Measurements from ENCODE around the gene CDH13.

The CDH13 gene

DNA sequence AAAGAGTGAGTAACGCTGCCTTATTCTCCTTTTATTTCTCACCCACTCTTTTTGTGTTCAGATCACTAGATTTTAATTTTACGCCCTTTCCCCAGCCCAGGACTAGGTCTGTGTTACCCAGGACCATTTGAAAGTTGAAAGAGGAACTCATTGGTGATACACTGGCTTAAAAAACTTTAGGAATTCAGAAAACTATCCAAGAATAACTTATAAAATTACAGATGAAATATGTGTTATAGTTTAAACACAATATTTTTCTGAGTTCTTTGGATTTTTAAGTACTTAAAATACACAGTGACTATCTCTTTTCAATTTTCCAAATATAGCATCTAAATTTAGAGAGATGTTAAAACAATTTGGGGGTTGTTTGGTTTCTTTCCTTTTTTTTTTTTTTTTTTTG, 385.2 kb downstream of the CDH13 start:
- no peak overlapping the region for H2AFZ ChIP-seq (ENCODE audit: low read depth, low read length)
- H3K4me2 ChIP-seq (ENCODE audit: insufficient read depth, low read length) = no peak overlapping the region
- H3K79me2 ChIP-seq (ENCODE audit: insufficient read depth, low read length) = no peaks in the 10 kb centered on the region
- H3K27me3 ChIP-seq (ENCODE audit: insufficient read depth, low read length, poor library complexity) = no peaks in the 10 kb centered on the region
- no peak for ATAC-seq (ENCODE audit: insufficient read depth, low read depth)
- DNase-seq = no peak
- TF ChIP-seq EZH2 (IDR thresholded peaks at IDR 0.05; ENCODE audit: borderline replicate concordance, low read depth, low read length, severe bottlenecking) (no peak), CTCF (IDR thresholded peaks at IDR 0.05; ENCODE audit: borderline replicate concordance, extremely low read depth, low read length, poor library complexity, severe bottlenecking) (no peak)
- H3K4me3 ChIP-seq (ENCODE audit: low read depth in 1 of 2, low read length in 2 of 2) = no peak overlapping the region
- H3K9ac ChIP-seq (ENCODE audit: low read depth, low read length) = no peak overlapping the region
- H4K20me1 ChIP-seq (ENCODE audit: insufficient read depth, low read length) = no peaks in the 10 kb centered on the region
- no peaks in the 10 kb centered on the region for H3K36me3 ChIP-seq (ENCODE audit: insufficient read depth, low read length)
- no peak overlapping the region for H3K27ac ChIP-seq (ENCODE audit: low read length)
- no peaks in the 10 kb centered on the region for H3K4me1 ChIP-seq (ENCODE audit: insufficient read depth, low read length)
- no peaks in the 10 kb centered on the region for H3K9me3 ChIP-seq (ENCODE audit: insufficient read depth, low read length, severe bottlenecking)

DNA sequence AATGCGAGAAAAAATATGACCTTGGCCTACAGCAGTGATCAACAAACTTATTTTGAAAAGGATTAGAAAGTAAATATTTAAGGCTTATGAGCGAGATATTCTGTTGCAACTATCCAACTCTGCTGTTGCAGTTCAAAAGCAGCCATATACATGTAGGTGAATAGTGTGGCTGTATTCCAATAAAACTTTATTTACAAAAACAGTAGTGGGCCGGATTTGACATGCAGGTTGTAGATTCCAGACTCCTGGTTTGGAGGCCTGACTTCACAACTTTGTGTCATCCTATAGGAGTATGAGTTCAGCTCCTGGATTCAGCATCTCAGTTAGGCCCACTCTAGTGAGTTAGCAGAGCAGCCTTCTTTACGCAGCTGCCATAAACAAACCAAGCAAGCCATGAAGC, 386.3 kb downstream of the CDH13 start:
- no peak for DNase-seq
- TF ChIP-seq CTCF (IDR thresholded peaks at IDR 0.05; ENCODE audit: borderline replicate concordance, extremely low read depth, low read length, poor library complexity, severe bottlenecking) = no peak
- TF ChIP-seq EZH2 (IDR thresholded peaks at IDR 0.05; ENCODE audit: borderline replicate concordance, low read depth, low read length, severe bottlenecking) = no peak
- no peaks in the 10 kb centered on the region for H3K36me3 ChIP-seq (ENCODE audit: insufficient read depth, low read length)
- no peaks in the 10 kb centered on the region for H3K9me3 ChIP-seq (ENCODE audit: insufficient read depth, low read length, severe bottlenecking)
- no peak overlapping the region for H2AFZ ChIP-seq (ENCODE audit: low read depth, low read length)
- H3K27me3 ChIP-seq (ENCODE audit: insufficient read depth, low read length, poor library complexity) = no peaks in the 10 kb centered on the region
- no peaks in the 10 kb centered on the region for H3K79me2 ChIP-seq (ENCODE audit: insufficient read depth, low read length)
- H3K4me3 ChIP-seq (ENCODE audit: low read depth in 1 of 2, low read length in 2 of 2) = no peak overlapping the region
- no peak overlapping the region for H3K9ac ChIP-seq (ENCODE audit: low read depth, low read length)
- no peak overlapping the region for H3K4me2 ChIP-seq (ENCODE audit: insufficient read depth, low read length)
- no peaks in the 10 kb centered on the region for H4K20me1 ChIP-seq (ENCODE audit: insufficient read depth, low read length)
- no peaks in the 10 kb centered on the region for H3K4me1 ChIP-seq (ENCODE audit: insufficient read depth, low read length)
- ATAC-seq (ENCODE audit: insufficient read depth, low read depth) = no peak
- no peak overlapping the region for H3K27ac ChIP-seq (ENCODE audit: low read length)

- Histone ChIP-seq H3K4me3 (ENCODE audit: low read depth in 1 of 2, low read length in 2 of 2) (no peak overlapping the region), H3K9me3 (ENCODE audit: insufficient read depth, low read length, severe bottlenecking) (no peaks in the 10 kb centered on the region), H4K20me1 (ENCODE audit: insufficient read depth, low read length) (no peaks in the 10 kb centered on the region), H3K4me1 (ENCODE audit: insufficient read depth, low read length) (no peaks in the 10 kb centered on the region), H3K36me3 (ENCODE audit: insufficient read depth, low read length) (no peaks in the 10 kb centered on the region), H3K9ac (ENCODE audit: low read depth, low read length) (no peak overlapping the region), H2AFZ (ENCODE audit: low read depth, low read length) (no peak overlapping the region), H3K4me2 (ENCODE audit: insufficient read depth, low read length) (no peak overlapping the region), H3K27ac (ENCODE audit: low read length) (no peak overlapping the region), H3K79me2 (ENCODE audit: insufficient read depth, low read length) (no peaks in the 10 kb centered on the region), H3K27me3 (ENCODE audit: insufficient read depth, low read length, poor library complexity) (no peaks in the 10 kb centered on the region)
- ATAC-seq (ENCODE audit: insufficient read depth, low read depth) (no peak), DNase-seq (no peak)
- TF ChIP-seq CTCF (IDR thresholded peaks at IDR 0.05; ENCODE audit: borderline replicate concordance, extremely low read depth, low read length, poor library complexity, severe bottlenecking) = no peak
- no peak for TF ChIP-seq EZH2 (IDR thresholded peaks at IDR 0.05; ENCODE audit: borderline replicate concordance, low read depth, low read length, severe bottlenecking)
These were observed 393.2 kb downstream of the CDH13 start for GRCh38 chr16:83019963-83020362.

DNA sequence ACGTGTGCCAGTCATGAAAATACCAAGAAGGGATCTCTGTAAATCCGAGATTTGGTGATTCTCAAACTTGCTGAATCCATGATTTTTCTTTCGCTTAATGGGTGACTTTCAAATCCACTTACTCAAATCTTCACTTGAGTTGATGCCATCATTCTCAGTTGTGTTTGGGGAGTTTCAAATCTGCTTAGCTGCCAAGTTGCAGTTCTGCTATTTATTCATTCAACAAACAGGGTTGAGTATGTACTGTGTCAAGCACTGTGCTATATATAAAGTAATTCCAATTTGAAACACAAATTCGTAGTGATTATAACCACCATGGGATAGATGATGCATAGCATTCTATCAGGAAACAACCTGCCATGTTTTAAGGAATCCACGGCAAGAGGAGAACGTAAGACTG, 394.3 kb downstream of the CDH13 start:
- Histone ChIP-seq H3K9ac (ENCODE audit: low read depth, low read length) (no peak overlapping the region), H3K9me3 (ENCODE audit: insufficient read depth, low read length, severe bottlenecking) (no peaks in the 10 kb centered on the region), H3K4me3 (ENCODE audit: low read depth in 1 of 2, low read length in 2 of 2) (no peak overlapping the region), H3K4me1 (ENCODE audit: insufficient read depth, low read length) (no peaks in the 10 kb centered on the region), H3K27ac (ENCODE audit: low read length) (no peak overlapping the region), H3K36me3 (ENCODE audit: insufficient read depth, low read length) (no peaks in the 10 kb centered on the region), H3K79me2 (ENCODE audit: insufficient read depth, low read length) (no peaks in the 10 kb centered on the region), H2AFZ (ENCODE audit: low read depth, low read length) (no peak overlapping the region), H3K27me3 (ENCODE audit: insufficient read depth, low read length, poor library complexity) (no peaks in the 10 kb centered on the region), H3K4me2 (ENCODE audit: insufficient read depth, low read length) (no peak overlapping the region), H4K20me1 (ENCODE audit: insufficient read depth, low read length) (no peaks in the 10 kb centered on the region)
- TF ChIP-seq CTCF (IDR thresholded peaks at IDR 0.05; ENCODE audit: borderline replicate concordance, extremely low read depth, low read length, poor library complexity, severe bottlenecking) = no peak
- no peak for TF ChIP-seq EZH2 (IDR thresholded peaks at IDR 0.05; ENCODE audit: borderline replicate concordance, low read depth, low read length, severe bottlenecking)
- no peak for ATAC-seq (ENCODE audit: insufficient read depth, low read depth)
- DNase-seq = no peak
